Liver (tissue), 9 donors: Measurements from ENCODE around the gene BAG2. TPM values are rescaled to one million over a fixed set of nuclear protein-coding genes. Genes with fewer than 3 reads are reported as not detected.
A peak's percentile ranks its signal among the peaks of the same experiment; 100 is the strongest.

Experiments
- DNase-seq: peaks from one replicate; pipeline ENCODE4 v3.0.0-alpha.2; 2017; ENCODE audit warnings: low spot score
- H3K27ac ChIP-seq, 2 donors: one replicate each; pipeline ENCODE4 v1.7.0; 2013; ENCODE audit warnings: inconsistent platforms in 2 of 2, low read length in 2 of 2, control low read depth in 1 of 2, low read depth in 1 of 2, mild to moderate bottlenecking in 1 of 2
- H3K27me3 ChIP-seq, 4 donors: one replicate each; pipeline versions ENCODE4 v1.6.1 to v1.7.0; 2013; ENCODE audit warnings: low read length in 3 of 4, inconsistent platforms in 1 of 4, mild to moderate bottlenecking in 1 of 4, moderate library complexity in 1 of 4; ENCODE audit not compliant: control insufficient read depth in 4 of 4, insufficient read depth in 4 of 4
- H3K36me3 ChIP-seq, 4 donors: one replicate each; pipeline versions ENCODE4 v1.6.1 to v1.7.0; 2013; ENCODE audit warnings: low read length in 3 of 4, mild to moderate bottlenecking in 3 of 4, low read depth in 1 of 4, moderate library complexity in 1 of 4; ENCODE audit not compliant: control insufficient read depth in 4 of 4, insufficient read depth in 3 of 4
- H3K4me1 ChIP-seq, 4 donors: one replicate each; pipeline versions ENCODE4 v1.6.1 to v1.7.0; 2013; ENCODE audit warnings: low read length in 3 of 4, mild to moderate bottlenecking in 3 of 4, moderate library complexity in 1 of 4; ENCODE audit not compliant: control insufficient read depth in 4 of 4, insufficient read depth in 4 of 4
- H3K4me3 ChIP-seq, 3 donors: one replicate each; pipeline versions ENCODE4 v1.6.1 to v1.7.0; 2013; ENCODE audit warnings: low read length in 3 of 3, control low read depth in 1 of 3, low read depth in 1 of 3, mild to moderate bottlenecking in 1 of 3
- H3K9ac ChIP-seq, 2 donors: one replicate each; pipeline ENCODE4 v1.7.0; 2013; ENCODE audit warnings: low read length in 2 of 2, mild to moderate bottlenecking in 2 of 2, moderate library complexity in 2 of 2, control low read depth in 1 of 2, low read depth in 1 of 2
- H3K9me3 ChIP-seq, 4 donors: one replicate each; pipeline versions ENCODE4 v1.6.1 to v1.7.0; 2013; ENCODE audit warnings: low read length in 3 of 4; ENCODE audit not compliant: control insufficient read depth in 4 of 4
- EGR1 ChIP-seq, 2 donors: IDR thresholded peaks; 2 replicates each; pipeline ENCODE4 v1.6.1; 2016 to 2018; ENCODE audit warnings: antibody characterized with exemption in 2 of 2, low read depth in 2 of 2
- FOXA1 ChIP-seq: IDR thresholded peaks from 2 replicates; pipeline ENCODE4 v1.6.1; 2016; ENCODE audit warnings: antibody characterized with exemption
- FOXA2 ChIP-seq: IDR thresholded peaks from 2 replicates; pipeline ENCODE4 v1.6.1; 2016; ENCODE audit warnings: antibody characterized with exemption
- GABPA ChIP-seq, 2 donors: IDR thresholded peaks in 1 of 2; conservative IDR thresholded peaks in 1 of 2; 2 replicates each; pipeline ENCODE4 v1.6.1; 2016; ENCODE audit warnings: antibody characterized with exemption in 2 of 2, mild to moderate bottlenecking in 1 of 2, moderate library complexity in 1 of 2
- HNF4A ChIP-seq, 2 donors: conservative IDR thresholded peaks; 2 replicates each; pipeline ENCODE4 v1.6.1; 2016; ENCODE audit warnings: antibody characterized with exemption in 2 of 2, mild to moderate bottlenecking in 2 of 2
- HNF4G ChIP-seq: IDR thresholded peaks from 2 replicates; pipeline ENCODE4 v1.6.1; 2016; ENCODE audit warnings: antibody characterized with exemption
- JUND ChIP-seq, 2 donors: IDR thresholded peaks; 2 replicates each; pipeline ENCODE4 v1.6.1; 2016; ENCODE audit warnings: antibody characterized with exemption in 2 of 2
- NR2F2 ChIP-seq: IDR thresholded peaks from 2 replicates; pipeline ENCODE4 v1.6.1; 2016; ENCODE audit warnings: antibody characterized with exemption
- RAD21 ChIP-seq, 2 donors: IDR thresholded peaks; 2 replicates each; pipeline ENCODE4 v1.6.1; 2016; ENCODE audit warnings: antibody characterized with exemption in 2 of 2, mild to moderate bottlenecking in 2 of 2
- RXRA ChIP-seq, 2 donors: IDR thresholded peaks; 2 replicates each; pipeline ENCODE4 v1.6.1; 2017 to 2018; ENCODE audit warnings: antibody characterized with exemption in 2 of 2, mild to moderate bottlenecking in 1 of 2
- SP1 ChIP-seq: IDR thresholded peaks from 2 replicates; pipeline ENCODE4 v1.6.1; 2018; ENCODE audit warnings: antibody characterized with exemption, mild to moderate bottlenecking
- TAF1 ChIP-seq: conservative IDR thresholded peaks from 2 replicates; pipeline ENCODE4 v1.6.1; 2016; ENCODE audit warnings: antibody characterized with exemption, mild to moderate bottlenecking
- YY1 ChIP-seq: IDR thresholded peaks from 2 replicates; pipeline ENCODE4 v1.6.1; 2016; ENCODE audit warnings: antibody characterized with exemption, mild to moderate bottlenecking
- WGBS: extraction: QIAGEN DNeasy Blood & Tissue Kit; methylation state at CpG from one replicate; pipeline ENCODE4 v1.1.7; 2013; 5-methylcytosine and 5-hydroxymethylcytosine counted together
- polyA plus RNA-seq, 2 donors: library from polyadenylated mRNA; stranded (reverse) in 1 of 2; unstranded in 1 of 2; fragments of 200-250 nt in 1 of 2; fragments of >200 nt in 1 of 2; fragmentation: Nextera tagmentation in 1 of 2; extraction: Ambion mirVana in 1 of 2; gene quantifications; one replicate each; pipeline versions ENCODE4 v1.2.1 to v1.2.3, GENCODE V29; 2013 to 2015
- total RNA-seq, 2 donors: library from RNA; depleted of rRNA; stranded (reverse); fragments of >200 nt; gene quantifications; one replicate each; pipeline ENCODE4 v1.2.3, GENCODE V29; 2014
- TF ChIP-seq, protein P1 (sequence below): fragments of 150-350 bp; IDR thresholded peaks from 2 replicates; pipeline ENCODE4 v1.5.1; 2017; ENCODE audit warnings: improper control_type of control experiment, low read depth, low read length; ENCODE audit not compliant: missing input control
- TF ChIP-seq, protein P2 (sequence below): IDR thresholded peaks from 2 replicates; pipeline ENCODE4 v1.6.1; 2016; ENCODE audit warnings: antibody characterized with exemption
- TF ChIP-seq, protein P3 (sequence below): IDR thresholded peaks from 2 replicates; pipeline ENCODE4 v1.6.1; 2016; ENCODE audit warnings: antibody characterized with exemption
- TF ChIP-seq, protein P4 (sequence below): IDR thresholded peaks from 2 replicates; pipeline ENCODE4 v1.6.1; 2016; ENCODE audit warnings: antibody characterized with exemption
- TF ChIP-seq, protein P5 (sequence below): IDR thresholded peaks from 2 replicates; pipeline ENCODE4 v1.6.1; 2016; ENCODE audit warnings: antibody characterized with exemption, mild to moderate bottlenecking
- donor health status: healthy.
- donor health status: healthy.
- donor health status: healthy.
- donor health status: healthy.
- donor health status: healthy.

Gene BAG2
- total and polyA plus RNA-seq, 4 donors: 1.8 to 4.9 (median 3.1) TPM

DNA sequence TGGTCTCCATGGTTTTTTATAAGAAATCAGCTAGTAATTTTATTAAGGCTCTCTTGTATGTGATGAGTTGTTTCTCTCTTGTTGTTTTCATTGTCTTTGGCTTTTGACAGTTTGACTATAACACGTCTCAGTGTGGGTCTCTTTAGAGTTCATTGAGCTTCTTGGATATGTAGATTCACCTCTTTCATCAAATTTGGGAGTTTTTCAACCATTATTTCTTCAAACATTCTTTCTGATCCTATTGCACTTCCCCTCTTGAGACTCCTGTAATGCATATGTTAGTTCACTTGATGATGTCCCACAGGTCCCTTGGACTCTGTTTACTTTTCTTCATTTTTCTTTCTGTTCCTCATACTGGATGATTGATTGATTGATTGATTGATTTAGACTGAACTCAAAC, 7.0 kb upstream of the BAG2 start:
- DNase-seq: no peak
- no peaks in the 10 kb centered on the region for H3K4me1 ChIP-seq
- TF ChIP-seq, protein P1, sequence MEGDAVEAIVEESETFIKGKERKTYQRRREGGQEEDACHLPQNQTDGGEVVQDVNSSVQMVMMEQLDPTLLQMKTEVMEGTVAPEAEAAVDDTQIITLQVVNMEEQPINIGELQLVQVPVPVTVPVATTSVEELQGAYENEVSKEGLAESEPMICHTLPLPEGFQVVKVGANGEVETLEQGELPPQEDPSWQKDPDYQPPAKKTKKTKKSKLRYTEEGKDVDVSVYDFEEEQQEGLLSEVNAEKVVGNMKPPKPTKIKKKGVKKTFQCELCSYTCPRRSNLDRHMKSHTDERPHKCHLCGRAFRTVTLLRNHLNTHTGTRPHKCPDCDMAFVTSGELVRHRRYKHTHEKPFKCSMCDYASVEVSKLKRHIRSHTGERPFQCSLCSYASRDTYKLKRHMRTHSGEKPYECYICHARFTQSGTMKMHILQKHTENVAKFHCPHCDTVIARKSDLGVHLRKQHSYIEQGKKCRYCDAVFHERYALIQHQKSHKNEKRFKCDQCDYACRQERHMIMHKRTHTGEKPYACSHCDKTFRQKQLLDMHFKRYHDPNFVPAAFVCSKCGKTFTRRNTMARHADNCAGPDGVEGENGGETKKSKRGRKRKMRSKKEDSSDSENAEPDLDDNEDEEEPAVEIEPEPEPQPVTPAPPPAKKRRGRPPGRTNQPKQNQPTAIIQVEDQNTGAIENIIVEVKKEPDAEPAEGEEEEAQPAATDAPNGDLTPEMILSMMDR: no peak
- no peak for TF ChIP-seq FOXA2
- TF ChIP-seq EGR1 (IDR thresholded peaks at IDR 0.05; ENCODE audit: low read depth in 2 of 2): no peak
- TF ChIP-seq NR2F2: no peak
- no peak for TF ChIP-seq GABPA (IDR thresholded peaks at IDR 0.05 in 1 of 2, conservative IDR thresholded peaks at IDR 0.05 in 1 of 2)
- TF ChIP-seq, protein P2, sequence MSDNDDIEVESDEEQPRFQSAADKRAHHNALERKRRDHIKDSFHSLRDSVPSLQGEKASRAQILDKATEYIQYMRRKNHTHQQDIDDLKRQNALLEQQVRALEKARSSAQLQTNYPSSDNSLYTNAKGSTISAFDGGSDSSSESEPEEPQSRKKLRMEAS: no peak
- TF ChIP-seq, protein P3, sequence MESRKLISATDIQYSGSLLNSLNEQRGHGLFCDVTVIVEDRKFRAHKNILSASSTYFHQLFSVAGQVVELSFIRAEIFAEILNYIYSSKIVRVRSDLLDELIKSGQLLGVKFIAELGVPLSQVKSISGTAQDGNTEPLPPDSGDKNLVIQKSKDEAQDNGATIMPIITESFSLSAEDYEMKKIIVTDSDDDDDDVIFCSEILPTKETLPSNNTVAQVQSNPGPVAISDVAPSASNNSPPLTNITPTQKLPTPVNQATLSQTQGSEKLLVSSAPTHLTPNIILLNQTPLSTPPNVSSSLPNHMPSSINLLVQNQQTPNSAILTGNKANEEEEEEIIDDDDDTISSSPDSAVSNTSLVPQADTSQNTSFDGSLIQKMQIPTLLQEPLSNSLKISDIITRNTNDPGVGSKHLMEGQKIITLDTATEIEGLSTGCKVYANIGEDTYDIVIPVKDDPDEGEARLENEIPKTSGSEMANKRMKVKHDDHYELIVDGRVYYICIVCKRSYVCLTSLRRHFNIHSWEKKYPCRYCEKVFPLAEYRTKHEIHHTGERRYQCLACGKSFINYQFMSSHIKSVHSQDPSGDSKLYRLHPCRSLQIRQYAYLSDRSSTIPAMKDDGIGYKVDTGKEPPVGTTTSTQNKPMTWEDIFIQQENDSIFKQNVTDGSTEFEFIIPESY: no peak
- TF ChIP-seq, protein P4, sequence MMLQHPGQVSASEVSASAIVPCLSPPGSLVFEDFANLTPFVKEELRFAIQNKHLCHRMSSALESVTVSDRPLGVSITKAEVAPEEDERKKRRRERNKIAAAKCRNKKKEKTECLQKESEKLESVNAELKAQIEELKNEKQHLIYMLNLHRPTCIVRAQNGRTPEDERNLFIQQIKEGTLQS: no peak
- TF ChIP-seq SP1: no peak
- no peak for TF ChIP-seq HNF4G
- TF ChIP-seq RXRA (IDR thresholded peaks at IDR 0.05): no peak
- TF ChIP-seq YY1: no peak
- no peak for TF ChIP-seq JUND (IDR thresholded peaks at IDR 0.05)
- TF ChIP-seq HNF4A (conservative IDR thresholded peaks at IDR 0.05): no peak
- TF ChIP-seq TAF1: no peak
- no peak overlapping the region for H3K9ac ChIP-seq
- peaks cover 0 to 24% (median 5%) of the 10 kb centered on the region in 4 donors for H3K36me3 ChIP-seq
- WGBS: 98% methylated on average over 1 of the region's 1 CpG
- no peak overlapping the region for H3K4me3 ChIP-seq
- H3K27me3 ChIP-seq: no peaks in the 10 kb centered on the region
- peaks cover 0 to 9% (median 4%) of the 10 kb centered on the region in 4 donors for H3K9me3 ChIP-seq
- H3K27ac ChIP-seq: no peak overlapping the region

DNA sequence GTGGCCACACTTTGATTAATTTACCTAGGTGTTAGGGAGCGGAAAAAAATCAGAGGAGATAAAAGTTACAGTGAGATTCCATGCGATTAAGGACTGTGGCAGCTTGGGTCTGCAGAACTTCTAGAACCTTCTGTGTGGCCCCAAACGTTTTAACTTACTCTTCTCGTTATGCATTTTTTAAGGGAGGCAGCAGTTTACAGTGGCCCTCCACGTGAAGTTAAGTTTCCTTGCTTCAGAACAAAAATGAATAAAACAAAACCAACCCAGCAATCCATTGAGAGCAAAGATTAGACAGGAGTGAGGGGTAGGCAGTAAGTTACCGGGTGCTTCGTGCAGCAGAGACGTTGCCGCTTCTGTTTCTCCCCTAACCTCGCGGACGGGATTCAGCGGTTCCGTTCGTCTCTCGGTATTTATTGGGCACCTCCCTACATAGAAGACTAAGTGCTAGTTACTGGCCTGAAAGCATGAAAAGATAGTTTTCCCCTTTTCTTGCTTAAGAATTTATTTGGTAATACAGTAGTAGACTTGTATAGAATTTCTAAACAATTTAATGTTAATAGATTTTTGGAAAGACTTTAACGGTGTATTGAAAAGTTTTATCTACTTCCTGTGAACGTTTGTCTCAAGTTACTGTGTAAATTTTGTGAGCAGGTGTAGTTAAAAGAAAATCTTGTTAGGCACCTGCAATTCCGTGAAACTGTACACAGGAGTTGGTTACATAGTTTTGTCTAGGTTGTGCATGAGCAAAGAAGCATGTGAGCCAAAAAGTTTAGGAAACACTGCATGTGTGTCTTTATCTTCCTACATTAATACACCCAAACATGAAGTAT, 1.1 kb downstream of the BAG2 start:
- Histone ChIP-seq H3K4me1 (peaks cover 0 to 24% (median 5%) of the 10 kb centered on the region in 4 donors), H3K9ac (peak overlapping the region; percentile 79 to 92), H3K27ac (peak overlapping the region; percentile 90 to 96), H3K9me3 (no peaks in the 10 kb centered on the region), H3K4me3 (peak overlapping the region; percentile 60 to 96 (median 73)), H3K27me3 (no peaks in the 10 kb centered on the region), H3K36me3 (no peaks in the 10 kb centered on the region)
- 7% methylated on average over 19 of the region's 19 CpGs for WGBS
- no peak for TF ChIP-seq SP1
- TF ChIP-seq FOXA1: no peak
- TF ChIP-seq HNF4A (conservative IDR thresholded peaks at IDR 0.05): no peak
- TF ChIP-seq, protein P5, sequence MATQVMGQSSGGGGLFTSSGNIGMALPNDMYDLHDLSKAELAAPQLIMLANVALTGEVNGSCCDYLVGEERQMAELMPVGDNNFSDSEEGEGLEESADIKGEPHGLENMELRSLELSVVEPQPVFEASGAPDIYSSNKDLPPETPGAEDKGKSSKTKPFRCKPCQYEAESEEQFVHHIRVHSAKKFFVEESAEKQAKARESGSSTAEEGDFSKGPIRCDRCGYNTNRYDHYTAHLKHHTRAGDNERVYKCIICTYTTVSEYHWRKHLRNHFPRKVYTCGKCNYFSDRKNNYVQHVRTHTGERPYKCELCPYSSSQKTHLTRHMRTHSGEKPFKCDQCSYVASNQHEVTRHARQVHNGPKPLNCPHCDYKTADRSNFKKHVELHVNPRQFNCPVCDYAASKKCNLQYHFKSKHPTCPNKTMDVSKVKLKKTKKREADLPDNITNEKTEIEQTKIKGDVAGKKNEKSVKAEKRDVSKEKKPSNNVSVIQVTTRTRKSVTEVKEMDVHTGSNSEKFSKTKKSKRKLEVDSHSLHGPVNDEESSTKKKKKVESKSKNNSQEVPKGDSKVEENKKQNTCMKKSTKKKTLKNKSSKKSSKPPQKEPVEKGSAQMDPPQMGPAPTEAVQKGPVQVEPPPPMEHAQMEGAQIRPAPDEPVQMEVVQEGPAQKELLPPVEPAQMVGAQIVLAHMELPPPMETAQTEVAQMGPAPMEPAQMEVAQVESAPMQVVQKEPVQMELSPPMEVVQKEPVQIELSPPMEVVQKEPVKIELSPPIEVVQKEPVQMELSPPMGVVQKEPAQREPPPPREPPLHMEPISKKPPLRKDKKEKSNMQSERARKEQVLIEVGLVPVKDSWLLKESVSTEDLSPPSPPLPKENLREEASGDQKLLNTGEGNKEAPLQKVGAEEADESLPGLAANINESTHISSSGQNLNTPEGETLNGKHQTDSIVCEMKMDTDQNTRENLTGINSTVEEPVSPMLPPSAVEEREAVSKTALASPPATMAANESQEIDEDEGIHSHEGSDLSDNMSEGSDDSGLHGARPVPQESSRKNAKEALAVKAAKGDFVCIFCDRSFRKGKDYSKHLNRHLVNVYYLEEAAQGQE: no peak
- TF ChIP-seq RAD21 (IDR thresholded peaks at IDR 0.05): no peak
- TF ChIP-seq, protein P4: no peak
- TF ChIP-seq, protein P2: no peak
- TF ChIP-seq JUND (IDR thresholded peaks at IDR 0.05): no peak
- TF ChIP-seq HNF4G: no peak
- no peak for DNase-seq
